Stomach (tissue), 9 donors: ENCODE data around the gene CDK3. TPM values are rescaled to one million over a fixed set of nuclear protein-coding genes. Genes with fewer than 3 reads are reported as not detected.

Experiments
- DNase-seq, 2 donors: peaks; one replicate each; pipeline versions ENCODE4 v3.0.0 to v3.0.0-alpha.2; 2013 to 2019
- H3K27ac ChIP-seq, 5 donors: fragments of 200-600 bp in 4 of 5; sonication (generic) in 4 of 5; one replicate each; pipeline ENCODE4 v1.5.1; 2013 to 2019; ENCODE audit warnings: mild to moderate bottlenecking in 1 of 5, moderate library complexity in 1 of 5
- H3K27me3 ChIP-seq, 3 donors: fragments of 200-600 bp; sonication (generic); one replicate each; pipeline ENCODE4 v1.5.1; 2017 to 2019; ENCODE audit warnings: mixed run types in 1 of 3
- H3K36me3 ChIP-seq, 4 donors: fragments of 200-600 bp; sonication (generic); 1 replicate in 3 of 4; 2 replicates in 1 of 4; pipeline ENCODE4 v1.5.1; 2016 to 2019
- H3K4me1 ChIP-seq, 4 donors: fragments of 200-600 bp; sonication (generic); one replicate each; pipeline ENCODE4 v1.5.1; 2016 to 2019
- H3K4me3 ChIP-seq, 4 donors: fragments of 200-600 bp; sonication (generic) in 3 of 4; one replicate each; pipeline ENCODE4 v1.5.1; 2016 to 2019; ENCODE audit warnings: mild to moderate bottlenecking in 1 of 4
- H3K9me3 ChIP-seq, 4 donors: fragments of 200-600 bp; sonication (generic); one replicate each; pipeline ENCODE4 v1.5.1; 2016 to 2019
- EP300 ChIP-seq: sonication (generic); formaldehyde crosslinking; IDR thresholded peaks from one replicate; pipeline ENCODE4 v1.6.1; 2017; ENCODE audit warnings: antibody characterized with exemption
- POLR2A ChIP-seq, 4 donors: fragments of 450-650 bp; IDR thresholded peaks; one replicate each; pipeline ENCODE4 v1.6.1; 2016; ENCODE audit warnings: antibody characterized with exemption in 4 of 4, control low read depth in 2 of 4, mild to moderate bottlenecking in 1 of 4, moderate library complexity in 1 of 4
- POLR2AphosphoS5 ChIP-seq, 3 donors: sonication (generic); formaldehyde crosslinking; IDR thresholded peaks; one replicate each; pipeline ENCODE4 v1.6.1; 2016; ENCODE audit warnings: antibody characterized with exemption in 3 of 3
- WGBS, 5 donors: extraction: QIAGEN DNeasy Blood & Tissue Kit in 3 of 5; methylation state at CpG; one replicate each; pipeline versions ENCODE4 v1.1.5 to v1.1.7; 2013 to 2018; 5-methylcytosine and 5-hydroxymethylcytosine counted together
- intact Hi-C: fragments of 100-400 bp; cut with DNase I; formaldehyde crosslinking; loops from one replicate; pipeline ENCODE4 v1.15.1; 2023; ENCODE audit warnings: low total_unique reads
- polyA plus RNA-seq, 3 donors: library from polyadenylated mRNA; stranded (reverse); fragments of 200-250 nt; gene quantifications; one replicate each; pipeline ENCODE4 v1.2.3, GENCODE V29; 2013
- total RNA-seq, 5 donors: library from RNA; depleted of rRNA; stranded (reverse); fragments of >200 nt; gene quantifications; one replicate each; pipeline versions ENCODE4 v1.1.0 to v1.2.3, GENCODE V29; 2014 to 2016
- TF ChIP-seq, protein P1 (sequence below), 7 experiments: fragments of 450-650 bp in 4 of 7; fragments of 200-600 bp in 3 of 7; sonication (generic) in 3 of 7; IDR thresholded peaks; one replicate each; pipeline ENCODE4 v1.5.1; 2016 to 2019; ENCODE audit warnings: antibody characterized with exemption in 7 of 7, control low read depth in 2 of 7, mild to moderate bottlenecking in 1 of 7
- donor health status: healthy with polysubstance abuse.
- donor health status: Bipolar disorder and iron deficiency.
- donor health status: healthy.

The CDK3 gene
- total and polyA plus RNA-seq, 8 donors, result 3.1 to 20.4 (median 8.2) TPM; not detected in 1

DNA sequence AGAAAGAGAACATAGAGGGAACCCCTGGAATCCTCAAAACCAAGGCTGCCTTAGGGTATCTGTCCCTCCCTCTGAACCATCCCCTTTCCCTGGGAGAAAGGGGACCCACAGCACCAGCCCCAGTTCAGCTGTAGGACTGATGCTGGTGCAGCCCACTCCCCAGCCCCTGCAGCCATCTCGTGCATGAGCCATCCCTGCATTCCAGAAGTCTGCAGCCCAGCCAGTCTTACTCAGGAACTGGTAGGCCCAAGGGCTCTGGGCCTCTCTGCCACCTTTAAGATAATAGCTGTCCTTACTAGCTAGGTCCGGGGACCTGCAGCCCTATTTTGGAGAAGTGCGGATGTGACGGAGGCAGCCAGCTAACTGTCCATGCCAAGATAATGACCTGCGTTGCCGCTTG, 32.5 kb downstream of the CDK3 start:
- H3K9me3 ChIP-seq, result no peaks in the 10 kb centered on the region
- peaks cover 6 to 45% (median 14%) of the 10 kb centered on the region in 4 donors for H3K4me1 ChIP-seq
- intact Hi-C loops, result no loop called here
- H3K36me3 ChIP-seq, result peaks cover 0 to 9% (median 3%) of the 10 kb centered on the region in 4 donors
- no peak for TF ChIP-seq POLR2AphosphoS5 (IDR thresholded peaks at IDR 0.05)
- TF ChIP-seq, protein P1, sequence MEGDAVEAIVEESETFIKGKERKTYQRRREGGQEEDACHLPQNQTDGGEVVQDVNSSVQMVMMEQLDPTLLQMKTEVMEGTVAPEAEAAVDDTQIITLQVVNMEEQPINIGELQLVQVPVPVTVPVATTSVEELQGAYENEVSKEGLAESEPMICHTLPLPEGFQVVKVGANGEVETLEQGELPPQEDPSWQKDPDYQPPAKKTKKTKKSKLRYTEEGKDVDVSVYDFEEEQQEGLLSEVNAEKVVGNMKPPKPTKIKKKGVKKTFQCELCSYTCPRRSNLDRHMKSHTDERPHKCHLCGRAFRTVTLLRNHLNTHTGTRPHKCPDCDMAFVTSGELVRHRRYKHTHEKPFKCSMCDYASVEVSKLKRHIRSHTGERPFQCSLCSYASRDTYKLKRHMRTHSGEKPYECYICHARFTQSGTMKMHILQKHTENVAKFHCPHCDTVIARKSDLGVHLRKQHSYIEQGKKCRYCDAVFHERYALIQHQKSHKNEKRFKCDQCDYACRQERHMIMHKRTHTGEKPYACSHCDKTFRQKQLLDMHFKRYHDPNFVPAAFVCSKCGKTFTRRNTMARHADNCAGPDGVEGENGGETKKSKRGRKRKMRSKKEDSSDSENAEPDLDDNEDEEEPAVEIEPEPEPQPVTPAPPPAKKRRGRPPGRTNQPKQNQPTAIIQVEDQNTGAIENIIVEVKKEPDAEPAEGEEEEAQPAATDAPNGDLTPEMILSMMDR (IDR thresholded peaks at IDR 0.05), result no peak
- no peak for TF ChIP-seq POLR2A (IDR thresholded peaks at IDR 0.05)
- no peak for TF ChIP-seq EP300
- H3K4me3 ChIP-seq, result no peak overlapping the region
- DNase-seq, result no peak
- H3K27ac ChIP-seq, result no peak overlapping the region
- H3K27me3 ChIP-seq, result no peaks in the 10 kb centered on the region
- 93 to 97% (median 95%) methylated on average over 6 of the region's 6 CpGs for WGBS, 5 donors

DNA sequence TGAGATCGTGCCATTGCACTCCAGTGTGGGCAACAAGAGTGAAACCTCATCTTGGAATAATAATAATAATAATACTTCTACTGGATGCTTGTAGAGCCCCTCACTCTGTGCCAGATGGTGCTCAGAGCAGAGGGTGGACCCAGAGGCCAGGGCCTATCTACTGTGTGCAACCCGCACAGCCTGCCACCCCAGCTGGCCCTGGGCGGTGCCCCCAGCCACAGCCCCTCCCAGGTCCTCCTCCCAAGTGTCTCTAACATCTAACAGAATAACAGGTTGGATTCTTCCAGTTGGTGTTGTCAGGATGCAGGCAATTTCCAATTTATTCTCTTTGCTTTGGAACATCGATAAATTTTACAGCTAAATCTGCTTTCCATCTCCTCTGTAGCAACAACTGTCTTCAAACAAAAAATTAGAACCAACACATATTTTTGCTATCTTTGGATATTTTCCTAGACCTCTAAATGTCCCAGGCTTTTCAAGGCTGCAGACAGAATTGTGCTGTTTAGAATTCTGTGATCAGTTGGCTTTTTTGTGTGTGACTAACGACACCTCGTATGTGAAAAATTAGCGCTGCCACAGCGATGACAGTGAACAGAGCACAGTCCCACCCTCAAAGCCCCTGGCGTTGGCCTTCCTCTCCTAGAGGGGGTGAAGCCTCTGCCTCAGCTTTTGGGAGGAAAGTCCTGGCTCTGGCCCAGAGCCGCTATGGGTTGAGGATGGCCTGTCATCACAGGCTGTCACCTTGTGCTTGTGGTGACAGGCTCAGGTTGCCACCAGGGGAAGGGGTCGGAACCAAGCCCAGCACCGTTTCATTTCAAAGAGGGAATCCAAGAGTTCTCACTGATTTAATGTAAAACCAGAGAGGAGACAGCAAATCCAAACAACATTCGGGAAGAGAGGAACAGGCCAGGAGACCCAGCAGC, 34.0 kb downstream of the CDK3 start:
- Histone ChIP-seq H3K9me3 (no peaks in the 10 kb centered on the region), H3K27me3 (no peaks in the 10 kb centered on the region), H3K36me3 (peaks cover 12 to 24% (median 19%) of the 10 kb centered on the region in 4 donors), H3K4me1 (peaks cover 0 to 43% (median 7%) of the 10 kb centered on the region in 4 donors), H3K27ac (peak overlapping the region in 2 of 5 donors; percentile 42 to 77), H3K4me3 (no peak overlapping the region)
- no peak for DNase-seq
- intact Hi-C loops, result no loop called here
- 75 to 89% (median 86%) methylated on average over 13 of the region's 13 CpGs for WGBS, 5 donors
- TF ChIP-seq, protein P1 (IDR thresholded peaks at IDR 0.05), result no peak
- TF ChIP-seq POLR2A (IDR thresholded peaks at IDR 0.05), result no peak
- no peak for TF ChIP-seq POLR2AphosphoS5 (IDR thresholded peaks at IDR 0.05)
- TF ChIP-seq EP300, result no peak

DNA sequence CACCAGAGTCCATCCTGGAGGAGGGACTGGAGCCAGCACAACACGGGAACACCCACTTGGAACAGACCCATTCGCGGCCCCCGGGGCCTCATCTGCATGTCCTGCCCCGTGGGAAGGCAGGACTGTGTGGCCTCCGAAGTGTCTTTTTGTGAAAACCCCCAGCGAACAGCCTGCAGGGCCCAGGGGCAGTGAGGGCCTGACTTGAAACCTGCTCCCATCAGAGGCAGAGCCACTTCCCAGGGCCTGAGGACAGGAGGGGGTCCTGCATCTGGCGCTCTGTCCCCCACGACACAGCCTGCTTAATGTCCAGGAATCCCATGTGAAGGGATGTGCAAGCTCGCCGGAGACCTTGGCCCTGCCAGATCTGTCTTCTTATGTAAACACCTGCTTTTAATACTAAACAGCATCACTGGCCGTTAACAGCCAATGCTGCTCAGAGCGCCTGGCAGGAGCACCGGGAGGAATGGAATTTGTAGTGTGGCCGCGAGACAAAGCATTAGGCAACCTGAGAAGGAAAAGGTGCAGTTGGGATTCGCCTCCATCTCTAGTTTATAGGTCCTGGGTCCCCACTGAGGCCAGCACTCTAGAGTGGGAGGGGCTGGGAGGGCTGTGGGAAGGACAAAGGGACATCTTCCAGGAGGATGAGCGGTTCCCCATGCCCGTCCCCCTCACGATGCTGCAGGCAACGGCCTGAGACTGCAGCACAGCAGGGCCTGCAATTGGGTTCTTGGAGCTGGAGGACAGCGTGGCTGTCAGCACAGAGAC, 36.0 kb downstream of the CDK3 start:
- DNase-seq, result peak in 1 of 2 donors; percentile 79

More for the DNA sequence above, 36.0 kb downstream of the CDK3 start:
- H3K36me3 ChIP-seq, result peaks cover 32 to 44% (median 39%) of the 10 kb centered on the region in 4 donors
- H3K4me1 ChIP-seq, result peaks cover 0 to 40% (median 6%) of the 10 kb centered on the region in 4 donors
- 41 to 55% (median 52%) methylated on average over 16 to 22 of the region's 22 CpGs for WGBS, 5 donors
- no peaks in the 10 kb centered on the region for H3K9me3 ChIP-seq
- H3K27me3 ChIP-seq, result no peaks in the 10 kb centered on the region
- no peak overlapping the region for H3K4me3 ChIP-seq
- TF ChIP-seq POLR2AphosphoS5 (IDR thresholded peaks at IDR 0.05) (peak; percentile 30 to 77 (median 50)), EP300 (peak; percentile 40), POLR2A (IDR thresholded peaks at IDR 0.05) (no peak)
- TF ChIP-seq, protein P1 (IDR thresholded peaks at IDR 0.05), result no peak
- intact Hi-C loops, result no loop called here
- H3K27ac ChIP-seq, result peak overlapping the region in 3 of 5 donors; percentile 3 to 77 (median 49)
